OCI-LY3 (cell line): ENCODE results near the gene WDR11.
"Not testable (repeated sequence)": the region's sequence is repeated elsewhere in the genome, so short reads cannot be mapped to it uniquely, and the experiment has no call there.

Experiments
- H2AFZ ChIP-seq: fragments of 200-600, 300-600 bp; shearing (Covaris generic); 2 replicates; pipeline ENCODE4 v1.6.0; 2014; ENCODE audit warnings: antibody characterized with exemption, low read depth, low read length
- H3K27ac ChIP-seq: fragments of 200-600, 300-600 bp; sonication (generic); 2 replicates; pipeline ENCODE4 v1.5.1; 2014; ENCODE audit warnings: mild to moderate bottlenecking, low read length, moderate library complexity, mixed read lengths
- H3K27me3 ChIP-seq: fragments of 200-600, 300-600 bp; sonication (generic); 2 replicates; pipeline ENCODE4 v1.6.1; 2014; ENCODE audit warnings: low read depth, low read length, mixed read lengths
- H3K36me3 ChIP-seq: fragments of 200-600, 300-600 bp; sonication (generic); replicated peaks from 2 replicates; pipeline ENCODE3; 2014; ENCODE audit warnings: low read depth, low read length, mixed read lengths
- H3K4me1 ChIP-seq: fragments of 300-600, 200-600 bp; sonication (generic); 2 replicates; pipeline ENCODE4 v1.6.1; 2014; ENCODE audit warnings: low read length, mixed read lengths
- H3K4me2 ChIP-seq: fragments of 200-600, 300-600 bp; sonication (generic); 2 replicates; pipeline ENCODE4 v1.6.1; 2014; ENCODE audit warnings: low read length, mixed read lengths
- H3K4me3 ChIP-seq: fragments of 300-600, 200-600 bp; sonication (generic); 2 replicates; pipeline ENCODE4 v1.5.1; 2014; ENCODE audit warnings: antibody characterized with exemption, mild to moderate bottlenecking, low read length, moderate library complexity
- H3K79me2 ChIP-seq: fragments of 300-600, 200-600 bp; shearing (Covaris generic); 2 replicates; pipeline ENCODE4 v1.6.1; 2014; ENCODE audit warnings: mild to moderate bottlenecking, low read length, mixed read lengths
- H3K9ac ChIP-seq: fragments of 300-600, 200-600 bp; shearing (Covaris generic); 2 replicates; pipeline ENCODE4 v1.6.0; 2014; ENCODE audit warnings: mild to moderate bottlenecking, low read length, moderate library complexity
- H3K9me3 ChIP-seq: fragments of 200-600, 300-600 bp; shearing (Covaris generic); 2 replicates; pipeline ENCODE4 v1.6.1; 2014; ENCODE audit warnings: low read length, mixed read lengths; ENCODE audit not compliant: insufficient read depth
- H4K20me1 ChIP-seq: fragments of 200-600, 300-600 bp; sonication (generic); 2 replicates; pipeline ENCODE4 v1.6.1; 2016; ENCODE audit warnings: low read length, mixed read lengths; ENCODE audit not compliant: insufficient read depth
- CTCF ChIP-seq: fragments of 200-600, 300-600 bp; sonication (generic); IDR thresholded peaks from 2 replicates; pipeline ENCODE4 v1.5.1; 2014; ENCODE audit warnings: antibody characterized with exemption, low read length, low read depth
- EZH2phosphoT487 ChIP-seq: fragments of 200-600 bp; shearing (Covaris generic); IDR thresholded peaks from 2 replicates; pipeline ENCODE4 v1.6.1; 2018; ENCODE audit warnings: antibody characterized with exemption, mixed run types, low read depth

WDR11 gene

GRCh38 chr10:120905268-120905667, 54.1 kb downstream of the WDR11 start:
- Histone ChIP-seq H3K27me3 (no peaks in the 10 kb centered on the region), H2AFZ (no peak overlapping the region), H3K27ac (no peak overlapping the region), H3K4me1 (no peaks in the 10 kb centered on the region), H3K9ac (no peak overlapping the region), H3K4me3 (no peak overlapping the region), H3K36me3 (peaks cover 33% of the 10 kb centered on the region), H3K9me3 (no peaks in the 10 kb centered on the region), H4K20me1 (no peaks in the 10 kb centered on the region), H3K4me2 (no peak overlapping the region), H3K79me2 (no peaks in the 10 kb centered on the region)
- TF ChIP-seq CTCF = no peak
- TF ChIP-seq EZH2phosphoT487 = no peak

- H3K27ac ChIP-seq = peak overlapping the region; percentile 86
- H3K36me3 ChIP-seq = no peaks in the 10 kb centered on the region
- TF ChIP-seq CTCF (no peak), EZH2phosphoT487 (no peak)
- peak overlapping the region; percentile 51; the same call in 1 of the 2 replicates for H3K9ac ChIP-seq
- peak overlapping the region; percentile 26; the same call in 1 of the 2 replicates for H3K4me3 ChIP-seq
- H3K4me2 ChIP-seq = peak overlapping the region; percentile 48
- no peaks in the 10 kb centered on the region for H3K79me2 ChIP-seq
- H4K20me1 ChIP-seq = no peaks in the 10 kb centered on the region
- no peaks in the 10 kb centered on the region for H3K27me3 ChIP-seq
- peaks cover 22% of the 10 kb centered on the region for H3K4me1 ChIP-seq
- H3K9me3 ChIP-seq = no peaks in the 10 kb centered on the region
- H2AFZ ChIP-seq = peak overlapping the region; percentile 31; the same call in 1 of the 2 replicates
Measured at GRCh38 chr10:120917521-120918250, 66.5 kb downstream of the WDR11 start.

- H3K79me2 ChIP-seq, H3K9me3 ChIP-seq: not testable (repeated sequence)
Measured at GRCh38 chr10:120923886-120924285, 72.7 kb downstream of the WDR11 start.

GRCh38 chr10:120926611-120927010, 75.4 kb downstream of the WDR11 start:
- Histone ChIP-seq H4K20me1 (no peaks in the 10 kb centered on the region), H3K9me3 (no peaks in the 10 kb centered on the region), H3K27ac (no peak overlapping the region), H3K4me2 (no peak overlapping the region), H3K4me1 (peaks cover 26% of the 10 kb centered on the region), H3K36me3 (no peaks in the 10 kb centered on the region), H3K27me3 (no peaks in the 10 kb centered on the region), H3K9ac (no peak overlapping the region), H2AFZ (no peak overlapping the region), H3K4me3 (no peak overlapping the region), H3K79me2 (no peaks in the 10 kb centered on the region)
- TF ChIP-seq EZH2phosphoT487 = no peak
- no peak for TF ChIP-seq CTCF

More at GRCh38 chr10:120923886-120924285, 72.7 kb downstream of the WDR11 start:
- not testable (repeated sequence) for H3K27me3 ChIP-seq, H3K9ac ChIP-seq, H3K4me3 ChIP-seq, H2AFZ ChIP-seq, H4K20me1 ChIP-seq, H3K36me3 ChIP-seq, H3K4me2 ChIP-seq, H3K27ac ChIP-seq
- peaks cover 14% of the 10 kb centered on the region; the same call in 1 of the 2 replicates for H3K4me1 ChIP-seq
